NCI-H2196 treated with DMSO at 0.1 percent for 48 hours (cell line): ENCODE measurements around the gene H2AZ2.

Experiments used
- DNase-seq: peaks from one replicate; lab custom pipeline; 2025; ENCODE audit not compliant: unreplicated experiment; lab: John Stamatoyannopoulos, UW

The H2AZ2 gene

GRCh38 chr7:44847920-44848634, at the start of gene H2AZ2:
Gene H2AZ2 (minus strand): TSS chr7:44848087. CDS start chr7:44847971, 116 bp downstream.
- DNase-seq, result peak; percentile 99

GRCh38 chr7:44897309-44897708, 49.4 kb upstream of the H2AZ2 start:
- no peak for DNase-seq

- DNase-seq, result no peak
Observed at GRCh38 chr7:44894888-44895580, 47.1 kb upstream of the H2AZ2 start.

- DNase-seq, result no peak
Observed at GRCh38 chr7:44893710-44894234, 45.9 kb upstream of the H2AZ2 start.

GRCh38 chr7:44891791-44892190, 43.9 kb upstream of the H2AZ2 start:
- DNase-seq, result no peak

- DNase-seq, result no peak
Observed at GRCh38 chr7:44891372-44891771, 43.5 kb upstream of the H2AZ2 start.

- no peak for DNase-seq
Observed at GRCh38 chr7:44889086-44889781, 41.3 kb upstream of the H2AZ2 start.

GRCh38 chr7:44887293-44887692, 39.4 kb upstream of the H2AZ2 start:
- no peak for DNase-seq

- DNase-seq, result peak; percentile 94
Observed at GRCh38 chr7:44885394-44886317, 37.8 kb upstream of the H2AZ2 start, which contains the start of gene PURB. Gene PURB (minus strand): TSS chr7:44885530. CDS start chr7:44885348, 182 bp downstream.

- no peak for DNase-seq
Observed at GRCh38 chr7:44884621-44885393, 36.9 kb upstream of the H2AZ2 start.

- DNase-seq, result no peak
Observed at GRCh38 chr7:44883961-44884620, 36.2 kb upstream of the H2AZ2 start.

- DNase-seq, result no peak
Observed at GRCh38 chr7:44882899-44883298, 35.0 kb upstream of the H2AZ2 start.

- no peak for DNase-seq
Observed at GRCh38 chr7:44881610-44882009, 33.7 kb upstream of the H2AZ2 start.

- DNase-seq, result no peak
Observed at GRCh38 chr7:44881066-44881600, 33.2 kb upstream of the H2AZ2 start.

- no peak for DNase-seq
Observed at GRCh38 chr7:44880317-44881018, 32.6 kb upstream of the H2AZ2 start.

GRCh38 chr7:44876393-44876792, 28.5 kb upstream of the H2AZ2 start:
- no peak for DNase-seq

GRCh38 chr7:44875241-44875640, 27.4 kb upstream of the H2AZ2 start:
- DNase-seq, result no peak

GRCh38 chr7:44872787-44873186, 24.9 kb upstream of the H2AZ2 start:
- no peak for DNase-seq
